IMR-90 (cell line): Measurements from ENCODE around the gene AFAP1L1. TPM values are rescaled to one million over a fixed set of nuclear protein-coding genes. Genes with fewer than 3 reads are reported as not detected.
A peak's percentile ranks its signal among the peaks of the same experiment; 100 is the strongest.
"Not testable (repeated sequence)": the region's sequence is repeated elsewhere in the genome, so short reads cannot be mapped to it uniquely, and the experiment has no call there.

Experiments used
- ATAC-seq: fragments of 200-7000 bp; cut with Tn5 transposase; 2 replicates; pipeline ENCODE4 v1.9.1; 2020; ENCODE audit warnings: low read depth, mild to moderate bottlenecking, moderate library complexity
- BruUV-seq: library from RNA; stranded (reverse); fragments of 400-500 nt; replicated peaks from 2 replicates; lab custom pipeline; 2021; lab: Mats Ljungman, UMichigan
- CTCF ChIA-PET: fragments of 300-600 bp; formaldehyde crosslinking; extraction: SDS; loops from one replicate; lab custom pipeline; 2021; ENCODE audit warnings: antibody characterized with exemption; lab: Yijun Ruan, JAX
- POLR2A ChIA-PET: fragments of 300-600 bp; sonication (Branson Sonifier 250); formaldehyde crosslinking; loops from one replicate; lab custom pipeline; 2022; ENCODE audit warnings: antibody characterized with exemption; ENCODE audit not compliant: unreplicated experiment; lab: Charles Lee
- DNase-seq: peaks from one replicate; pipeline ENCODE4 v3.0.0; 2013
- H2AFZ ChIP-seq: replicated peaks from 2 replicates; pipeline ENCODE3; 2013; ENCODE audit warnings: low read length, mild to moderate bottlenecking; ENCODE audit not compliant: poor library complexity
- H2AK5ac ChIP-seq: 2 replicates; pipeline ENCODE4 v1.6.1; 2013; ENCODE audit warnings: low read depth, low read length, inconsistent platforms
- H2AK9ac ChIP-seq: replicated peaks from 2 replicates; pipeline ENCODE3; 2013; ENCODE audit warnings: mild to moderate bottlenecking, low read depth, low read length, moderate library complexity; ENCODE audit not compliant: poor library complexity
- H2BK120ac ChIP-seq: 2 replicates; pipeline ENCODE4 v1.6.1; 2013; ENCODE audit warnings: low read depth, low read length, inconsistent platforms
- H2BK15ac ChIP-seq: 3 replicates; pipeline ENCODE4 v1.6.1; 2013; ENCODE audit warnings: low read depth, low read length, inconsistent platforms
- H2BK20ac ChIP-seq: 2 replicates; pipeline ENCODE4 v1.6.1; 2013; ENCODE audit warnings: low read depth, mild to moderate bottlenecking, inconsistent platforms, low read length, moderate library complexity
- H2BK5ac ChIP-seq: 2 replicates; pipeline ENCODE4 v1.6.1; 2013; ENCODE audit warnings: mild to moderate bottlenecking, low read depth, low read length, inconsistent platforms; ENCODE audit not compliant: poor library complexity, severe bottlenecking
- H3K14ac ChIP-seq: replicated peaks from 2 replicates; pipeline ENCODE4 v1.6.1; 2013; ENCODE audit warnings: low read depth, low read length, inconsistent platforms
- H3K18ac ChIP-seq: 2 replicates; pipeline ENCODE4 v1.6.1; 2013; ENCODE audit warnings: low read depth, low read length, control low read depth
- H3K23ac ChIP-seq: 2 replicates; pipeline ENCODE4 v1.6.1; 2013; ENCODE audit warnings: low read depth, low read length, inconsistent platforms
- H3K27ac ChIP-seq: 2 replicates; pipeline ENCODE4 v1.5.1; 2013; ENCODE audit warnings: mild to moderate bottlenecking, control low read depth, low read length; ENCODE audit not compliant: insufficient read depth
- H3K27me3 ChIP-seq: 2 replicates; pipeline ENCODE4 v1.6.1; 2013; ENCODE audit warnings: low read length; ENCODE audit not compliant: control insufficient read depth, insufficient read depth
- H3K36me3 ChIP-seq: 2 replicates; pipeline ENCODE4 v1.6.1; 2013; ENCODE audit warnings: low read length, mixed read lengths; ENCODE audit not compliant: control insufficient read depth, insufficient read depth
- H3K4ac ChIP-seq: 2 replicates; pipeline ENCODE4 v1.6.1; 2013; ENCODE audit warnings: low read depth, low read length, inconsistent platforms
- H3K4me1 ChIP-seq: 2 replicates; pipeline ENCODE4 v1.6.1; 2013; ENCODE audit warnings: low read length, mixed read lengths; ENCODE audit not compliant: control insufficient read depth, insufficient read depth
- H3K4me2 ChIP-seq: 2 replicates; pipeline ENCODE4 v1.6.1; 2013; ENCODE audit warnings: low read depth, mild to moderate bottlenecking, control low read depth, low read length, moderate library complexity
- H3K4me3 ChIP-seq: 2 replicates; pipeline ENCODE4 v1.5.1; 2013; ENCODE audit warnings: low read depth, mild to moderate bottlenecking, control low read depth, low read length, moderate library complexity; ENCODE audit not compliant: insufficient read depth
- H3K56ac ChIP-seq: 2 replicates; pipeline ENCODE4 v1.6.1; 2013; ENCODE audit warnings: low read length, inconsistent platforms; ENCODE audit not compliant: insufficient read depth; ENCODE audit errors: extremely low read depth
- H3K79me1 ChIP-seq, 2 experiments: 2 replicates each; pipeline ENCODE4 v1.6.1; 2013; ENCODE audit warnings: low read length in 2 of 2, inconsistent platforms in 1 of 2, low read depth in 1 of 2
- H3K9ac ChIP-seq: 2 replicates; pipeline ENCODE4 v1.6.1; 2013; ENCODE audit warnings: low read depth, low read length, control low read depth
- H3K9me1 ChIP-seq: 2 replicates; pipeline ENCODE4 v1.6.1; 2013; ENCODE audit warnings: low read length, inconsistent platforms; ENCODE audit not compliant: insufficient read depth
- H3K9me3 ChIP-seq: 2 replicates; pipeline ENCODE4 v1.6.1; 2013; ENCODE audit warnings: low read length; ENCODE audit not compliant: control insufficient read depth, insufficient read depth
- H4K20me1 ChIP-seq: 2 replicates; pipeline ENCODE4 v1.6.1; 2013; ENCODE audit warnings: low read length, inconsistent platforms; ENCODE audit not compliant: insufficient read depth
- H4K5ac ChIP-seq: 2 replicates; pipeline ENCODE4 v1.6.1; 2013; ENCODE audit warnings: mild to moderate bottlenecking, low read depth, low read length, control low read depth
- H4K8ac ChIP-seq, 2 experiments: 2 replicates each; pipeline ENCODE4 v1.6.1; 2013; ENCODE audit warnings: low read depth in 2 of 2, low read length in 2 of 2, control low read depth in 1 of 2, inconsistent platforms in 1 of 2
- H4K91ac ChIP-seq: 2 replicates; pipeline ENCODE4 v1.6.1; 2013; ENCODE audit warnings: low read depth, low read length, inconsistent platforms; ENCODE audit not compliant: insufficient read depth
- MAFK ChIP-seq: IDR thresholded peaks from 2 replicates; pipeline ENCODE4 v1.6.1; 2012; ENCODE audit warnings: low read depth, low read length, improper control_type of control experiment
- SMC3 ChIP-seq: fragments of 150-350 bp; IDR thresholded peaks from 2 replicates; pipeline ENCODE4 v1.6.1; 2016; ENCODE audit warnings: low read depth, mild to moderate bottlenecking, antibody characterized with exemption, low read length, moderate library complexity
- WGBS, 2 experiments: methylation state at CpG; one replicate each; pipeline versions ENCODE4 v1.1.5 to v1.1.7; 2013; ENCODE audit warnings: missing lambda C conversion rate in 2 of 2; ENCODE audit not compliant: insufficient read length in 1 of 2; ENCODE audit errors: extremely low coverage in 2 of 2; 5-methylcytosine and 5-hydroxymethylcytosine counted together
- dilution Hi-C: fragments of 300-500 bp; cut with HindIII; formaldehyde crosslinking; loops from one replicate; pipeline ENCODE4 v1.14.3; 2018; ENCODE audit warnings: low sequenced_read_pairs; ENCODE audit not compliant: unreplicated experiment
- in situ Hi-C: fragments of 300-500 bp; cut with MboI; formaldehyde crosslinking; loops from 3 replicates; pipeline ENCODE4 v1.14.3; 2019; ENCODE audit warnings: low sequenced_read_pairs, inconsistent platforms, mixed read lengths
- intact Hi-C: fragments of 100-400 bp; cut with micrococcal nuclease; formaldehyde crosslinking; loops from 2 replicates; pipeline ENCODE4 v1.10.0; 2022
- polyA plus RNA-seq, 3 experiments: library from polyadenylated mRNA; depleted of rRNA; stranded (reverse); fragments of >200 nt; gene quantifications; 2 replicates each; pipeline ENCODE4 v1.2.3, GENCODE V29; 2012; ENCODE audit warnings: low replicate concordance in 1 of 3
- total RNA-seq: library from RNA; depleted of rRNA; stranded (reverse); fragments of >200 nt; gene quantifications from 2 replicates; pipeline ENCODE4 v1.2.3, GENCODE V29; 2012

Gene AFAP1L1
- total and polyA plus RNA-seq, 2 of the 4 experiments (the other 2 are of a cell fraction), result 3.3 to 5.7 TPM

GRCh38 chr5:149389552-149390495 is 118.2 kb downstream of the AFAP1L1 start:
- H3K27me3 ChIP-seq, result no peaks in the 10 kb centered on the region
- H3K9me1 ChIP-seq, result peaks cover 13% of the 10 kb centered on the region
- H2AK9ac ChIP-seq, result no peak overlapping the region
- 0 out of 2 replicates have a peak overlapping the region, but pooled peaks have one; percentile 36 for H3K23ac ChIP-seq
- ChIA-PET POLR2A (no interaction called here), CTCF (no interaction called here)
- H3K18ac ChIP-seq, result peak overlapping the region; percentile 34; the same call in 1 of the 2 replicates
- dilution Hi-C loops, result no loop called here
- no peak overlapping the region for H2AFZ ChIP-seq
- peak overlapping the region; percentile 68; the same call in 1 of the 2 replicates for H4K91ac ChIP-seq
- no peak overlapping the region for H2AK5ac ChIP-seq
- H3K79me1 ChIP-seq, result peaks cover 0 to 11% of the 10 kb centered on the region in 2 experiments; a peak in 1 of 4 replicates
- peaks cover 2% of the 10 kb centered on the region for H3K9me3 ChIP-seq
- no peak overlapping the region for H3K27ac ChIP-seq
- H3K4me3 ChIP-seq, result no peak overlapping the region
- no peaks in the 10 kb centered on the region for H3K36me3 ChIP-seq
- H3K4ac ChIP-seq, result peak overlapping the region; percentile 19; the same call in 1 of the 2 replicates
- intact Hi-C loops, result no loop called here
- WGBS, 2 experiments, result 73% methylated on average over 2 of the region's 11 CpGs; no CpG with 5 or more reads in 1 of the 2 experiments
- peak overlapping the region; percentile 25 for H2BK5ac ChIP-seq
- H4K8ac ChIP-seq, result no peak overlapping the region
- no peak overlapping the region for H3K4me2 ChIP-seq
- H2BK120ac ChIP-seq, result no peak overlapping the region
- H3K9ac ChIP-seq, result no peak overlapping the region
- TF ChIP-seq SMC3, result no peak
- TF ChIP-seq MAFK, result no peak
- peaks cover 23% of the 10 kb centered on the region for H3K4me1 ChIP-seq
- no peak for ATAC-seq
- no peak overlapping the region for H3K56ac ChIP-seq
- no peaks in the 10 kb centered on the region; the same call in 1 of the 2 replicates for H4K20me1 ChIP-seq
- DNase-seq, result no peak
- in situ Hi-C loops, result loop anchor here (5.0 kb wide), 1 partner anchor 42 kb away; no protein-coding TSS in a partner anchor
- H3K14ac ChIP-seq, result no peak overlapping the region
- H2BK20ac ChIP-seq, result no peak overlapping the region; the same call in none of the 2 replicates
- peak overlapping the region; percentile 70; the same call in 1 of the 3 replicates for H2BK15ac ChIP-seq
- BruUV-seq, result no TSS peak
- H4K5ac ChIP-seq, result no peak overlapping the region

GRCh38 chr5:149391076-149391475 is 119.4 kb downstream of the AFAP1L1 start:
- H2AFZ ChIP-seq, H3K56ac ChIP-seq, H3K23ac ChIP-seq, H3K4me2 ChIP-seq, H2BK15ac ChIP-seq, H2BK5ac ChIP-seq, H3K4me3 ChIP-seq, H3K27me3 ChIP-seq, H3K9ac ChIP-seq, H2AK5ac ChIP-seq, H2AK9ac ChIP-seq, H3K4ac ChIP-seq, H3K27ac ChIP-seq, H3K18ac ChIP-seq, CTCF ChIA-PET, H2BK20ac ChIP-seq, in situ Hi-C loops, dilution Hi-C loops, POLR2A ChIA-PET, H2BK120ac ChIP-seq, H4K8ac ChIP-seq, H4K20me1 ChIP-seq, H4K5ac ChIP-seq, H3K36me3 ChIP-seq, DNase-seq, H3K9me3 ChIP-seq, H3K14ac ChIP-seq, intact Hi-C loops, ATAC-seq, BruUV-seq, H4K91ac ChIP-seq: not testable (repeated sequence)
- WGBS, 2 experiments, result no CpG with 5 or more reads among the region's 6 CpGs
- Histone ChIP-seq H3K79me1 (peaks cover 0 to 11% of the 10 kb centered on the region in 2 experiments; a peak in 1 of 4 replicates), H3K9me1 (peaks cover 13% of the 10 kb centered on the region), H3K4me1 (peaks cover 16% of the 10 kb centered on the region)
